HepG2 (cell line): ENCODE measurements around the gene ZNF217. TPM values are rescaled to one million over a fixed set of nuclear protein-coding genes. Genes with fewer than 3 reads are reported as not detected.

ENCODE experiments used
- ARID4A ChIP-seq: sonication (generic); formaldehyde crosslinking; IDR thresholded peaks from 2 replicates; pipeline ENCODE4 v1.5.0; 2020; ENCODE audit warnings: mild to moderate bottlenecking, missing genetic modification reagents, borderline replicate concordance
- DRAP1 ChIP-seq: IDR thresholded peaks from 2 replicates; pipeline ENCODE4 v1.6.1; 2016; ENCODE audit warnings: missing genetic modification reagents, missing compliant biosample characterization
- FOXA1 ChIP-seq, 2 experiments: fragments of 450-650 bp in 1 of 2; sonication (generic) in 1 of 2; formaldehyde crosslinking in 1 of 2; IDR thresholded peaks; 2 replicates each; pipeline versions ENCODE4 v1.4.0 to v1.6.1; 2016 to 2020; ENCODE audit warnings: missing genetic modification reagents in 1 of 2
- KAT8 ChIP-seq: IDR thresholded peaks from 2 replicates; pipeline ENCODE4 v1.6.1; 2016; ENCODE audit warnings: missing genetic modification reagents, missing compliant biosample characterization
- KDM3A ChIP-seq: IDR thresholded peaks from 2 replicates; pipeline ENCODE4 v1.6.1; 2018; ENCODE audit warnings: low read depth, missing compliant biosample characterization
- NFAT5 ChIP-seq: sonication (generic); formaldehyde crosslinking; IDR thresholded peaks from 2 replicates; pipeline ENCODE4 v1.4.0; 2020; ENCODE audit warnings: missing genetic modification reagents
- SRF ChIP-seq: IDR thresholded peaks from 2 replicates; pipeline ENCODE4 v1.6.1; 2011; ENCODE audit warnings: mild to moderate bottlenecking, low read depth, low read length, moderate library complexity
- ZBTB49 ChIP-seq: sonication (generic); formaldehyde crosslinking; IDR thresholded peaks from 2 replicates; pipeline ENCODE4 v1.4.0; 2020; ENCODE audit warnings: missing genetic modification reagents, borderline replicate concordance
- ZNF597 ChIP-seq: sonication (generic); formaldehyde crosslinking; IDR thresholded peaks from 2 replicates; pipeline ENCODE4 v1.5.0; 2020; ENCODE audit warnings: missing genetic modification reagents
- ZNF670 ChIP-seq: sonication (generic); formaldehyde crosslinking; IDR thresholded peaks from 2 replicates; pipeline ENCODE4 v1.8.0; 2022; ENCODE audit warnings: mild to moderate bottlenecking, missing genetic modification reagents, borderline replicate concordance
- ZNF770 ChIP-seq: sonication (generic); formaldehyde crosslinking; IDR thresholded peaks from 2 replicates; pipeline ENCODE4 v1.5.0; 2020; ENCODE audit warnings: mild to moderate bottlenecking, missing genetic modification reagents
- polyA plus RNA-seq, 8 experiments: library from polyadenylated mRNA; depleted of rRNA in 3 of 8; stranded (reverse) in 7 of 8; unstranded in 1 of 8; fragments of >200 nt; fragmentation: Illumina TruSeq in 4 of 8; extraction: Trizol in 4 of 8; gene quantifications; 2 replicates each; pipeline versions ENCODE4 v1.2.1 to v1.2.3, GENCODE V29; 2011 to 2016; ENCODE audit warnings: low read depth in 4 of 8, missing spikeins in 1 of 8, mixed read lengths in 1 of 8; ENCODE audit not compliant: insufficient read depth in 1 of 8
- total RNA-seq, 5 experiments: library from RNA; depleted of rRNA; stranded (reverse); fragments of >200 nt; fragmentation: Illumina TruSeq; extraction: Trizol; gene quantifications; 2 replicates each; pipeline ENCODE4 v1.2.3, GENCODE V29; 2016; ENCODE audit warnings: low read depth in 1 of 5

ZNF217 gene
- total and polyA plus RNA-seq, 2 of the 13 experiments (the other 11 are each of a cell fraction or from before 2014, with no cell fraction given): 22.3 to 29.8 TPM

- TF ChIP-seq ARID4A (CRISPR knock-in tag) (no peak), ZNF597 (0 out of 2 replicates have a peak, but pooled peaks have one; percentile 39), ZBTB49 (CRISPR knock-in tag) (no peak), KAT8 (CRISPR knock-in tag) (no peak), FOXA1 (IDR thresholded peaks at IDR 0.05) (no peak), FOXA1 (CRISPR knock-in tag; IDR thresholded peaks at IDR 0.05) (0 out of 2 replicates have a peak, but pooled peaks have one; percentile 5), NFAT5 (CRISPR knock-in tag) (no peak), DRAP1 (CRISPR knock-in tag) (no peak), ZNF770 (CRISPR knock-in tag) (no peak), KDM3A (0 out of 2 replicates have a peak, but pooled peaks have one; percentile 64), SRF (peak; percentile 81), ZNF670 (CRISPR knock-in tag) (0 out of 2 replicates have a peak, but pooled peaks have one; percentile 42)
Observed at GRCh38 chr20:53578492-53579222, 15.0 kb downstream of the ZNF217 start (continued).
